ENCODE data around the gene TACO1.

- no peak for TF ChIP-seq POLR2A (IDR thresholded peaks at IDR 0.05; ENCODE audit: low read length)
- no peak for TF ChIP-seq CTCF (IDR thresholded peaks at IDR 0.05)
- TF ChIP-seq ELK1 (IDR thresholded peaks at IDR 0.05; ENCODE audit: low read depth, low read length), result no peak
- no peak for TF ChIP-seq USF2 (IDR thresholded peaks at IDR 0.05)
- TF ChIP-seq REST (IDR thresholded peaks at IDR 0.05), result no peak
Observed at GRCh38 chr17:63589646-63590045, 11.0 kb upstream of the TACO1 start.

Measured in A549 (cell line).